Spleen (tissue), 7 donors: ENCODE results near the gene SH3RF3.

Experiments used
- POLR2A ChIP-seq, 3 donors: fragments of 450-650 bp; IDR thresholded peaks; one replicate each; pipeline ENCODE4 v1.5.1; 2017; ENCODE audit warnings: antibody characterized with exemption in 3 of 3, mild to moderate bottlenecking in 1 of 3
- TF ChIP-seq, protein P1 (sequence below), 11 experiments: fragments of 200-600 bp in 7 of 11; fragments of 450-650 bp in 4 of 11; sonication (generic) in 4 of 11; IDR thresholded peaks in 8 of 11; conservative IDR thresholded peaks in 3 of 11; 1 replicate in 7 of 11; 2 replicates in 4 of 11; pipeline versions ENCODE4 v1.4.0 to v1.8.0; 2016 to 2021; ENCODE audit warnings: antibody characterized with exemption in 11 of 11, inconsistent platforms in 4 of 11, mild to moderate bottlenecking in 1 of 11
- donor health status: DM: no; HTN: no; CAD: no; lungs with moderate emphysema.
- donor health status: DM: no; HTN: no; CAD: no.
- donor health status: DM: no; HTN: no; CAD: no.

DNA sequence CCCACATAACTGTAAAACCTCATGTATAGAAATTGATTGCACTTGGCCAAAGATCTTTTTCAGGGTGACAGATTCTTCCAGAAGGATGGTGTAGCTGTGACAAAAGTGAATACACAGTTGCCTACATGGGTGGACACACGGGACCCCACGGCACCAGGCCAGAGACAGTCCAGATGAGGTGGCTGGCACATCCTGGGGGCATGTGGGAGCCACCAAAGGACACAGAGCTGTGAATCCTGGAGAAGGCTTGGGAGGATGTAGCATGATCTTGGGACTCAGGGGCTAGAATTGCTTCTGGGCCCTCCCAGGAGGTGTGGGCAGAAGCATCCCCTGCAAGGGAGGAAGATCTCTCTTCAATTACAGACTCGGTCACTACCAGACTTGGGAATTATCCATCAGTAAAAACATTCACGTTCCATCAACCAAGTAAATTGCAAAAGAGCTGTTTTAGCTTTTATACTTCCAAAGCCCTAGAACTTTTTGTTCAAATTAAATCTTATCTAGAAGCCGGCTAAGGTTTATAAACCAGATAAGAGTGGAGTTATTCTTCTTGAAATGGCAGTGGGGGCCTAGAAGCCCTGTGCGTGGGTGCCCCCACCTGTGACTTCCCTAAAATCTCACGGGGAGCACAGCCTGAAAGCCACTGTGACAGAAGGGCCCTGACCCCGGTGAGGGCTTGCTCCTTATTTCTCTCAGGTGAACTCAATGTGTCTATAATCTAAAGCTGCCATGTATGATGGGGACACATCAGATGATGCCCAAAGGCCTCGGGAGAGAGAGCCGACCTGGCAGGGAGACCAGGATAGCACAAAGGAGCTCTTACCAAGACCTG is 403.1 kb downstream of the SH3RF3 start:
- TF ChIP-seq, protein P1, sequence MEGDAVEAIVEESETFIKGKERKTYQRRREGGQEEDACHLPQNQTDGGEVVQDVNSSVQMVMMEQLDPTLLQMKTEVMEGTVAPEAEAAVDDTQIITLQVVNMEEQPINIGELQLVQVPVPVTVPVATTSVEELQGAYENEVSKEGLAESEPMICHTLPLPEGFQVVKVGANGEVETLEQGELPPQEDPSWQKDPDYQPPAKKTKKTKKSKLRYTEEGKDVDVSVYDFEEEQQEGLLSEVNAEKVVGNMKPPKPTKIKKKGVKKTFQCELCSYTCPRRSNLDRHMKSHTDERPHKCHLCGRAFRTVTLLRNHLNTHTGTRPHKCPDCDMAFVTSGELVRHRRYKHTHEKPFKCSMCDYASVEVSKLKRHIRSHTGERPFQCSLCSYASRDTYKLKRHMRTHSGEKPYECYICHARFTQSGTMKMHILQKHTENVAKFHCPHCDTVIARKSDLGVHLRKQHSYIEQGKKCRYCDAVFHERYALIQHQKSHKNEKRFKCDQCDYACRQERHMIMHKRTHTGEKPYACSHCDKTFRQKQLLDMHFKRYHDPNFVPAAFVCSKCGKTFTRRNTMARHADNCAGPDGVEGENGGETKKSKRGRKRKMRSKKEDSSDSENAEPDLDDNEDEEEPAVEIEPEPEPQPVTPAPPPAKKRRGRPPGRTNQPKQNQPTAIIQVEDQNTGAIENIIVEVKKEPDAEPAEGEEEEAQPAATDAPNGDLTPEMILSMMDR (IDR thresholded peaks at IDR 0.05 in 8 of 11, conservative IDR thresholded peaks at IDR 0.05 in 3 of 11) = no peak
- no peak for TF ChIP-seq POLR2A (IDR thresholded peaks at IDR 0.05)
